Ammon's horn (tissue), 1 donor: ENCODE results near the gene ECE2.
A peak's percentile ranks its signal among the peaks of the same experiment; 100 is the strongest.
"Not testable (repeated sequence)": the region's sequence is repeated elsewhere in the genome, so short reads cannot be mapped to it uniquely, and the experiment has no call there.

Source experiments
- DNase-seq: peaks from one replicate; pipeline ENCODE4 v3.0.0-alpha.2; 2016; ENCODE audit warnings: low spot score

The ECE2 gene

GRCh38 chr3:184336547-184337398, 61.0 kb downstream of the ECE2 start:
- DNase-seq: peak; percentile 71

DNA sequence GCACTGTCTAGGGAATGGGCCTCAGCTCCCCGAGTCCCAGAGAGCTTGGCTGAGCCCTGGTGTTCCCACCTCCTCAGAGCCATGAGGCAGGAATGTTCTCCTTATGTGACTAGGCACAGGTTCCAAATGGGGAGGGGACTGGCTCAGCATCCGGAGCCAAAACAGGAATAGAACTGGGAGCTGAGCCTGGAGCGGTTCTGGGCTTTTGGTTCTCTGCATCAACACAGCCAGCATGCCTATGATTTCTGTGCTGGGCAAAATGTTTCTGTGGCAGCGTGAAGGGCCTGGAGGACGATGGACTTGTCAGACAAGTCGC, 61.5 kb downstream of the ECE2 start, which contains the start of gene FAM131A:
FAM131A (plus strand) TSS at position 202 of the 316 bp plus-strand sequence; CDS start at position 233, 31 bp downstream.
- DNase-seq: peak; percentile 88

DNA sequence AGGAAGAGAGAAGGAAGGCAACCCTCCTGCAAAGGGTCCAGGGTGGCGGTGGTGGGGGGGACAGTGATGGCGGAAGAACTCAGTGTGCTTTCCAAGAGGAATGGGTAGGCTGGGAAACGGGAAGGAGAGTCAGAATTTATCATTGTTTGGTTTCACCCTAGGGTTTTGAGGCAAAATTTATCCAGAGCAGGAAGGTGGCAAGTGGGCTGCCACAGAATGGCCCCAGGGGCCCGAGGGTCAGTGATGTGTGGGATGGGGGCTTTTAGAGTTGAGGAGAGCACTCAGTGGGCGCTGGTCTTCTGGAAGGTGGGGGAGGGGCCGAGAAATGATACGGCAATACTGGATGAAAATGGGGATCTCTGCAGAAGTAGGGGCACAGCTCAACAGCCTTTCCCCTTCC, 62.2 kb downstream of the ECE2 start:
- DNase-seq: no peak

GRCh38 chr3:184338511-184338945, 62.7 kb downstream of the ECE2 start:
- DNase-seq: peak; percentile 88

DNA sequence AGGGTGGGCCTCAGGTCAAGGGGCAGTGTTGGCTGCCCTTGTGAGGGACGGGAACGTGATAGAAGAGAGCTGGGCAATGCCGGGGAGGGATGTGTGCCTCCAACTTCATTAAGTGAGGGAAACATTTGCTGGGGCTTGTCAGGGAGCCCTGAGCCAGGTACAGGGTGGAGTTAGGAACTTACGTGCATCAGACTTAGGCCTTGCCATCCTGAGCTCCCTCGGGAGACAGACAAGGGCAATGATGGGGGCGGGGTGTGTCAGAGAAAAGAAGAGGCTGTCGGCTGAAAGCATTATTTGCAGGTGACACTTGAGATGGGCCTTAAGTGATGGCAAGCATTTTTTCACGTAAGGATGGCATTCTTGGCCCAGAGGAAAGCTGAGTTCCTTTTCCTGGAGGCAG, 63.2 kb downstream of the ECE2 start:
- DNase-seq: no peak

DNA sequence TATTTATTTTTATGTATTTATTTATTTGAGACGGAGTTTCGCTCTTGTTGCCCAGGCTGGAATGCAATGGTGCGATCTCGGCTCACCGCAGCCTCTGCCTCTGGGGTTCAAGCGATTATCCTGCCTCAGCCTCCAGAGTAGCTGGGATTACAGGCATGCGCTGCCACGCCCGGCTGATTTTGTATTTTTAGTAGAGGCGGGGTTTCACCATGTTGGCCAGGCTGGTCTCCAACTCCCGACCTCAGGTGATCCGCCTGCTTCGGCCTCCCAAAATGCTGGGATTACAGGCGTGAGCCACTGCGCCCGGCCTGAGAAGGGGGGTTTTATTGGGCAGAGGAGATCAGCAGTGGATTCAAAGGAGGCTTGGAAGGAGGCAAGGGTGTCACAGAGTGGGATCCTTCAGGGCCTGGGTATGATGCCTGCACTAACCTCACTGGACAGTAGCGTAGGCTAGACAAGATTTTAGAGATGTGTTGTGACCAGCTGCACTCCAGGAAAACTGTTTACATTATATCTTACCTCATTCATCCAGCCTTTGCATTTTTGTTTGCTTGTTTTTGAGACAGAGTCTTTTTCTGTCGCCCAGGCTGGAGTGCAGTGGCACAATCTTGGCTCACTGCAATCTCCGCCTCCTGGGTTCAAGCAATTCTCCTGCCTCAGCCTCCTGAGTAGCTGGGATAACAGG, 63.8 kb downstream of the ECE2 start:
- DNase-seq: not testable (repeated sequence)

- no peak for DNase-seq
Measured at GRCh38 chr3:184341925-184342324, 66.1 kb downstream of the ECE2 start.
